ENCODE measurements around the gene SSMEM1. TPM values are rescaled to one million over a fixed set of nuclear protein-coding genes. Genes with fewer than 3 reads are reported as not detected.

Gene SSMEM1
- total RNA-seq, 1 donor from 2014 or later, result not detected

- H3K27me3 ChIP-seq (ENCODE audit: control insufficient read depth, insufficient read depth, low read length), result no peaks in the 10 kb centered on the region
- no peak for TF ChIP-seq CTCF (IDR thresholded peaks at IDR 0.05; ENCODE audit: insufficient read depth, low read length, severe bottlenecking)
- FAIRE-seq (no peak), DNase-seq (ENCODE audit: low read depth) (no peak)
- no peak overlapping the region for H3K4me3 ChIP-seq (ENCODE audit: low read depth, low read length)
- peaks cover 3% of the 10 kb centered on the region for H3K36me3 ChIP-seq (ENCODE audit: control insufficient read depth, insufficient read depth, low read length)
Measured at GRCh38 chr7:130201796-130202195, 5.9 kb upstream of the SSMEM1 start.

- FAIRE-seq (no peak), DNase-seq (ENCODE audit: low read depth) (peak; percentile 93)
- peak within 1 kb of the TSS; percentile 53 for H3K4me3 ChIP-seq (ENCODE audit: low read depth, low read length)
- H3K36me3 ChIP-seq (ENCODE audit: control insufficient read depth, insufficient read depth, low read length), result peaks cover 2% of the 10 kb centered on the region
- H3K27me3 ChIP-seq (ENCODE audit: control insufficient read depth, insufficient read depth, low read length), result no peaks in the 10 kb centered on the region
- no peak for TF ChIP-seq CTCF (IDR thresholded peaks at IDR 0.05; ENCODE audit: insufficient read depth, low read length, severe bottlenecking)
Measured at GRCh38 chr7:130205084-130205947, 2.3 kb upstream of the SSMEM1 start, which contains the start of gene TMEM209. TSS of gene TMEM209 (minus strand) at chr7:130205406. CDS start at chr7:130205375, 31 bp downstream.

- Histone ChIP-seq H3K36me3 (ENCODE audit: control insufficient read depth, insufficient read depth, low read length) (no peaks in the 10 kb centered on the region), H3K27me3 (ENCODE audit: control insufficient read depth, insufficient read depth, low read length) (no peaks in the 10 kb centered on the region), H3K4me3 (ENCODE audit: low read depth, low read length) (no peak overlapping the region)
- FAIRE-seq (no peak), DNase-seq (ENCODE audit: low read depth) (no peak)
- no peak for TF ChIP-seq CTCF (IDR thresholded peaks at IDR 0.05; ENCODE audit: insufficient read depth, low read length, severe bottlenecking)
Measured at GRCh38 chr7:130207033-130207432, 627 bp upstream of the SSMEM1 start.

- TF ChIP-seq CTCF (IDR thresholded peaks at IDR 0.05; ENCODE audit: insufficient read depth, low read length, severe bottlenecking), result no peak
- no peak for FAIRE-seq
- H3K4me3 ChIP-seq (ENCODE audit: low read depth, low read length), result no peak overlapping the region
Measured at GRCh38 chr7:130208516-130208915, 856 bp downstream of the SSMEM1 start.

GRCh38 chr7:130210181-130210935, 2.7 kb downstream of the SSMEM1 start:
- no peak for FAIRE-seq
- H3K36me3 ChIP-seq (ENCODE audit: control insufficient read depth, insufficient read depth, low read length), result no peaks in the 10 kb centered on the region
- H3K4me3 ChIP-seq (ENCODE audit: low read depth, low read length), result no peak overlapping the region
- no peak for TF ChIP-seq CTCF (IDR thresholded peaks at IDR 0.05; ENCODE audit: insufficient read depth, low read length, severe bottlenecking)
- peak; percentile 41 for DNase-seq (ENCODE audit: low read depth)
- no peaks in the 10 kb centered on the region for H3K27me3 ChIP-seq (ENCODE audit: control insufficient read depth, insufficient read depth, low read length)

More at GRCh38 chr7:130208516-130208915, 856 bp downstream of the SSMEM1 start:
- Histone ChIP-seq H3K36me3 (ENCODE audit: control insufficient read depth, insufficient read depth, low read length) (no peaks in the 10 kb centered on the region), H3K27me3 (ENCODE audit: control insufficient read depth, insufficient read depth, low read length) (no peaks in the 10 kb centered on the region)
- no peak for DNase-seq (ENCODE audit: low read depth)
